ENCODE measurements around the gene PRKCZ. TPM values are rescaled to one million over a fixed set of nuclear protein-coding genes. Genes with fewer than 3 reads are reported as not detected.

PRKCZ gene
- total RNA-seq, 1 donor from 2014 or later, result 28.1 TPM

DNA sequence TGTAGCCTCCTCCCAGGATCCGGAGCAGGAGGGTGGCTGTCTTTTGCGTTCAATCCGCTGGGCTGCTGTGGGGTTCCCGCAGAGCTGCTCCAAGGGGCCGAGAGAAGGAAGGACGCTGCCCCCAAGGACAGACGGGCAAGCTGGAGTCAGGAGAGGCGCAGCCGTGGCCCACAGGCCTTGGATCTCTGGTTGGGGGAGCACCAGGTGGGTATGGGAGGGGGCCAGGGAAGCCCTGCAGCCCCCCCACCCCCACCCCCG, 162.0 kb downstream of the PRKCZ start:
- TF ChIP-seq, protein P1, sequence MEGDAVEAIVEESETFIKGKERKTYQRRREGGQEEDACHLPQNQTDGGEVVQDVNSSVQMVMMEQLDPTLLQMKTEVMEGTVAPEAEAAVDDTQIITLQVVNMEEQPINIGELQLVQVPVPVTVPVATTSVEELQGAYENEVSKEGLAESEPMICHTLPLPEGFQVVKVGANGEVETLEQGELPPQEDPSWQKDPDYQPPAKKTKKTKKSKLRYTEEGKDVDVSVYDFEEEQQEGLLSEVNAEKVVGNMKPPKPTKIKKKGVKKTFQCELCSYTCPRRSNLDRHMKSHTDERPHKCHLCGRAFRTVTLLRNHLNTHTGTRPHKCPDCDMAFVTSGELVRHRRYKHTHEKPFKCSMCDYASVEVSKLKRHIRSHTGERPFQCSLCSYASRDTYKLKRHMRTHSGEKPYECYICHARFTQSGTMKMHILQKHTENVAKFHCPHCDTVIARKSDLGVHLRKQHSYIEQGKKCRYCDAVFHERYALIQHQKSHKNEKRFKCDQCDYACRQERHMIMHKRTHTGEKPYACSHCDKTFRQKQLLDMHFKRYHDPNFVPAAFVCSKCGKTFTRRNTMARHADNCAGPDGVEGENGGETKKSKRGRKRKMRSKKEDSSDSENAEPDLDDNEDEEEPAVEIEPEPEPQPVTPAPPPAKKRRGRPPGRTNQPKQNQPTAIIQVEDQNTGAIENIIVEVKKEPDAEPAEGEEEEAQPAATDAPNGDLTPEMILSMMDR (conservative IDR thresholded peaks at IDR 0.05; ENCODE audit: low read depth, low read length), result no peak
- DNase-seq (ENCODE audit: low read depth), result no peak
- peak overlapping the region; percentile 22 for H3K4me3 ChIP-seq (ENCODE audit: low read depth, low read length)

DNA sequence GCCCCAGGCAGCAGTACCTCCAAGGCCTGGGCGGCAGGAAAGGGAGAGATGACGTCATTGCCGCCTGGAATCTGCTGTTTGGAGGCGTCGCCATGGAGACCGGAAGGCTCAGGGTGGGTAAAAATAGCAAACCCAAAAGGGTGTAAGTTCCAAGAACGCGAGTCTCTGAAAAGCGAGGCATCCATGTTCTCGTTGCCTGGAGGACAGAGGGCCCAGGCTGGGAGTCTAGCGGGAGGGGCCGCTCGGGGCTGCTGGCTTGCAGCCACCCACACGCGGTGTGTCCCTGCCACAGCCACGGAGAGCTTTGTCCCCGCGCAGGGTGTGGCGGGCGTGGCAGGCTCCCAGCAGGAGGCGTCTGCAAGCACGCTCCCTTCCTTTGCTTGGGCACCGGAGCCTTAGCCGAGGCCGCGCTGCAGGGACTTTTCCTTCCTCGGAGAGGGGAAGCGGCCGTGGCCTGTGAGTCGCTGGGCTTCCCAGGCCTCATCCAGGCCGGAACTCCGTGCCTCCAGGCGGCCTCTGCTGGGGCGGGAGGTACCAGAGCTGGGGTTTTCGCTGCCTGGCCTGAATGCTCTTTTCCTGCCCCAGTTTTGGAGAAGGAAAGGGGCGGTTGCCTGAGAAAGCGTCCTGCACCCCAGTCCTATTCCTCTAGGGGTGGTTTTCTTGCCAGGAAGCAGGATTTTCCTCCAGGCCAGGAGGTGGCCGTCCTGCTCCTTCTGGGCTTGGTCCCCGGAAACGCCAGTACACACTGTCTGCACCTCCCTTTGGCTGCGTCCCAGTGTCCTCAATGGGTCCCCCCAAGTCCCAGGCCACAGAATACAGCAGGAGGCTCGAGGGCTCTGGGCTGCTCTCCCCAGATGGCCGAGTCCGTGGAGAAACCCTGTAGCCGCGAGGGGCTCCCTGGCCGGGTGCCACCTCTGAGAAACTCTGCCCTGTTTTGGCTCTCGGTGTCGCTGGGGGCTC, 162.6 kb downstream of the PRKCZ start:
- DNase-seq (ENCODE audit: low read depth), result peak; percentile 55
- TF ChIP-seq, protein P1 (conservative IDR thresholded peaks at IDR 0.05; ENCODE audit: low read depth, low read length), result peak; percentile 36
- peak overlapping the region; percentile 45 for H3K4me3 ChIP-seq (ENCODE audit: low read depth, low read length)

DNA sequence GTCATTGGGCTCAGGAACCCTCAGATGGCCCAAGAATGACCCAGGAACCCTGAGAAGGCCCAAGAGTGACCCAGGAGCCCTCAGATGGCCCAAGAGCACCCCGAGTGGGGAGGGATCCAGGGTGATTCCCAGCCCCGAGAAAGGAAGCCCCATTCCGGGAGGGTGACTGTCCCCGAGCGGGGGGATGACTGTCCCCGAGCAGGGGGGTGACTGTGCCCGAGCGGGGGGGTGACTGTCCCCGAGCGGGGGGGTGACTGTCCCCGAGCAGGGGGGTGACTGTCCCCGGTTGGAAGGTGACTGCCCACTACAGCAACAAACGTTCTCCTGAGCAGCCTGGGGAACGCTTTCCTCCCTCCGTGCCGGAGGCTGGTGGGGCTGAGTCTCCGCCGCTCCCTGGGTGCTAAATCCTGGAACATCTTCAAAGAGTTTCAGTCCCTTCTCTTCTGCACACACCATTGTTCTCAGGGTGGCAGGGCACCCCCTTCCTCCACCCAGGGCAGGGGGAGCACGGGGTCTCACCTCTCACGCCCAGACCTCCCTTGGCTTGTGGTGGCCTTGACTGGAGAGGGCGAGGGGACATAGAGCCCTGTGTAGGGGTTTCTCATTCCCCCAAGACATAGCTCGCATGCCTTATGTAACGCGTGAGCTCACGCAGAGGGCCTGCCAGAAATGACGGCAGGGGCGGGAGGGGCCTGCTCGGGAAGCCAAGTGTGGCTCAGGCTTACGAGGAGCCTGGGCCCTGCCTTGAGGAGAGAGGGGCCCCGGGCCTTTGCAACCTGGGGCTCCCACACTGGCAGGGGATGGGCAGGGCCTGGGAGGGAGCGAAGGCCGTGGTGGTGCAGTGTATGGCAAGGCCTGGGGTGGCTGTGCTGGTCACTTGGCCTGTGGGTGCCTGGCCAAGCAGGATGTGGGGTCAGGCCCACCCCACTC, 163.6 kb downstream of the PRKCZ start:
- TF ChIP-seq, protein P1 (conservative IDR thresholded peaks at IDR 0.05; ENCODE audit: low read depth, low read length), result no peak
- H3K4me3 ChIP-seq (ENCODE audit: low read depth, low read length), result no peak overlapping the region
- no peak for DNase-seq (ENCODE audit: low read depth)

DNA sequence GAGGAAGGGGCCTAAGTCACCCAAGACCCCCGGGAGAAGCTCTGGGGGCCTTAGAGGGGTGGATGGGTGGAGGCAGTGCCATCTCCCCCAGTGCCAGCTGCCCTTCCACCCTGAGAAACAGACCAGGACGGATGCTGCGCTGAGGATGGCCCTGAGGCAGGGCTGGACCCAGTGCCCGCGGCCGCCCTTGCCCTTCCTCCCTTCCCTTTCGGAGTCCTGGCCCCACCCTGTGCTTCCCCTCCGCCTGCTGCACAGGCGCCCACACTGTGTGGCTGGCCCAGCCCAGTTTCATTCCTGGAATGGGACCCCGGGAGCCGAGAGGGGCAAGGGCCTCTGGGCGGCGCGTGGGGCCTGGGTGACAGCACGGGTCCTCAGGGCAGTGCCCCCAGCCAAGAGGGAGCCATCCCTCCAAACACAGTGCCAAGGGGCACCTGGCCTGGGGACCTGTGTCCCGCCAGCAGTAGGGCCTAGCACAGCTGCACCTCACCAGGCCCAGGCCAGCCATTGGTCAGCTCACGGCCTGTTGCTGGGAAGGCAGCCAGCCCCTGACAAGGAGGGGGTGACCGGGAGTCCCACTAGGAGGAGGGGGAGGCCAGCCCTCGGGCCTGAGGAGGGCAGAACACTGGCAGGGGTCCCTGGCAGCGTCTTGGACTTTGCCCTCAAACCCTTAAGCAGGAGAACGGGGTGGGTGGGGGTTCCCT, 164.5 kb downstream of the PRKCZ start:
- DNase-seq (ENCODE audit: low read depth), result no peak
- TF ChIP-seq, protein P1 (conservative IDR thresholded peaks at IDR 0.05; ENCODE audit: low read depth, low read length), result no peak
- H3K4me3 ChIP-seq (ENCODE audit: low read depth, low read length), result no peak overlapping the region

DNA sequence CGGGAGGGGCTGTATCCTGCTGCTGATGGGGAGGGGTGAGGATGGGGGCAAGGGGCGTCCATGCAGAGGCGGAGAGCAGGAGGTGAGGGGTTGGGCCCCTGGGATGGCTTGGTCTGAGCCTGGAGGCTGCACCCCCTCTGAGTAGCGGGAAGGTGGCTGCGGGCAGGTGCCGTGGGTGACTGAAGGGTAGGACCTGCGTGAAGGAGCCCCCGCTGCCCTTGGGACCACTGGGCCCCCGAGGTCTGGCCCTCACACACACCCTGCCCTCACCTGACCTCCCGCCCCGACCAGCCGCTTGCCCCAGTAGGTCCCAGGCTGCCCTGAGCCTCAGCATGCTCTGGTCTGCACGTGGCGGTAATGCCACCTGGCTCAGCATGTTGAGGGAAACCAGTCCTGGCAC, 165.1 kb downstream of the PRKCZ start:
- H3K4me3 ChIP-seq (ENCODE audit: low read depth, low read length), result no peak overlapping the region
- no peak for DNase-seq (ENCODE audit: low read depth)
- TF ChIP-seq, protein P1 (conservative IDR thresholded peaks at IDR 0.05; ENCODE audit: low read depth, low read length), result no peak

DNA sequence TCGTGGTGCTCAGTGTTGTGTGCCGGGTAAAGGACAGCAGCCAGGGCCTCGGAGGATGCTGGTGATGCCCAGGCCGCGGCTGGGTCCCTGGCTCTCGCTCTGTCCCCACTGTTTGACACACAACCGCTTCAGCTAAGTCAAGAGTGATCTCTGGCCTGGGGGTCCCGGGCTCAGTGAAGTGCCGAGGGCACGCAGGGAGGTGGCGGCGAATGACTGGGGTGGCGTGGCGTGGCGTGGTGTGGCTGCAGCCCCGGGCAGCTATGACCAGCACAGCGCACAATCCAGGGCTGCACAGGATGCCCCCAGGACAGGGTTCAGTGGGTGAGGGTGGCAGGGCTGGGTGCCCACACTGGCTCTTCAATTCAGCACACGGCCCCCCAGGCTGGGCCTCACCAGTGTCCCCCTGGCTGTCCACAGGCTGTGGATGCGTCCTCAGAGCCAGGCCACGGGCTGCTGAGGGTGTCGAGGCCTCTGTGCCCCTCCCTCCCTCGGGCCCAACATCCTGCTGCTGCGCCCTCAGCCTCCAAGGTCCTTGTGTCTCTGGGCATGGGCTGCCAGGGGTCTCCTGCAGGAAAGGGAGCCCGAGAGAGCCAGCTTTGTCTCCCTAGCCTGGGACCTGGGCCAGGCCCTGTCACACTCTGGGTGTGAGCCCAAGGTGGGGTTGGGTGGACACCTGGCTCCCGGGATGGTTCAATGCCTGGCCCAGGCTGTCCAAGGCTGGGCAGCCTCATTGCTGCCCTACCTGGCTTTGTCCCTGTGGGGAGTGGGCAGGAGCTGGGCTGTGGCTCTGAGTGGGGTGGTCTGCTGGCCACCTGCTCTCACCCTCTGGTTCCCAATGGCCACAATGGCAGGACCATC, 165.9 kb downstream of the PRKCZ start:
- no peak overlapping the region for H3K4me3 ChIP-seq (ENCODE audit: low read depth, low read length)
- TF ChIP-seq, protein P1 (conservative IDR thresholded peaks at IDR 0.05; ENCODE audit: low read depth, low read length), result no peak
- DNase-seq (ENCODE audit: low read depth), result no peak

All from epithelial cell of proximal tubule (primary cell).